ENCODE data around the gene SYNE2. TPM values are rescaled to one million over a fixed set of nuclear protein-coding genes. Genes with fewer than 3 reads are reported as not detected.
"Not testable (repeated sequence)": the region's sequence is repeated elsewhere in the genome, so short reads cannot be mapped to it uniquely, and the experiment has no call there.

SYNE2 gene
- total RNA-seq, 4 donors from 2014 or later = 101 to 162 (median 114) TPM

- Histone ChIP-seq H3K4me1 (no peaks in the 10 kb centered on the region), H3K36me3 (no peaks in the 10 kb centered on the region), H3K9me3 (no peaks in the 10 kb centered on the region), H3K4me3 (no peak overlapping the region), H3K27ac (no peak overlapping the region), H3K27me3 (no peaks in the 10 kb centered on the region)
- intact Hi-C loops (cut with DNase I; ENCODE audit: low total_unique reads) = no loop called here
- DNase-seq = no peak
- TF ChIP-seq CTCF (IDR thresholded peaks at IDR 0.05) (no peak), POLR2A (IDR thresholded peaks at IDR 0.05) (no peak)
Observed at GRCh38 chr14:64112867-64113678, 260.3 kb downstream of the SYNE2 start.

GRCh38 chr14:64114166-64114565, 261.4 kb downstream of the SYNE2 start:
- H3K9me3 ChIP-seq = no peaks in the 10 kb centered on the region
- no peaks in the 10 kb centered on the region for H3K4me1 ChIP-seq
- TF ChIP-seq CTCF (IDR thresholded peaks at IDR 0.05) (no peak), POLR2A (IDR thresholded peaks at IDR 0.05) (no peak)
- no peak overlapping the region for H3K27ac ChIP-seq
- intact Hi-C loops (cut with DNase I; ENCODE audit: low total_unique reads) = no loop called here
- H3K36me3 ChIP-seq = no peaks in the 10 kb centered on the region
- H3K27me3 ChIP-seq = no peaks in the 10 kb centered on the region
- DNase-seq = no peak
- H3K4me3 ChIP-seq = no peak overlapping the region

- no peak overlapping the region for H3K4me3 ChIP-seq
- H3K36me3 ChIP-seq = no peaks in the 10 kb centered on the region
- H3K4me1 ChIP-seq = no peaks in the 10 kb centered on the region
- H3K27me3 ChIP-seq = no peaks in the 10 kb centered on the region
- intact Hi-C loops (cut with DNase I; ENCODE audit: low total_unique reads) = no loop called here
- TF ChIP-seq POLR2A (IDR thresholded peaks at IDR 0.05) = no peak
- no peak for TF ChIP-seq CTCF (IDR thresholded peaks at IDR 0.05)
- H3K27ac ChIP-seq = no peak overlapping the region
- DNase-seq = no peak
- H3K9me3 ChIP-seq = no peaks in the 10 kb centered on the region
Observed at GRCh38 chr14:64114796-64115195, 262.0 kb downstream of the SYNE2 start.

GRCh38 chr14:64115401-64115800, 262.6 kb downstream of the SYNE2 start:
- Histone ChIP-seq H3K27ac (no peak overlapping the region), H3K4me3 (no peak overlapping the region), H3K36me3 (no peaks in the 10 kb centered on the region), H3K4me1 (no peaks in the 10 kb centered on the region), H3K27me3 (no peaks in the 10 kb centered on the region), H3K9me3 (no peaks in the 10 kb centered on the region)
- no peak for TF ChIP-seq POLR2A (IDR thresholded peaks at IDR 0.05)
- TF ChIP-seq CTCF (IDR thresholded peaks at IDR 0.05) = no peak
- DNase-seq = no peak
- intact Hi-C loops (cut with DNase I; ENCODE audit: low total_unique reads) = no loop called here

GRCh38 chr14:64117671-64118402, 265.0 kb downstream of the SYNE2 start:
- TF ChIP-seq POLR2A (IDR thresholded peaks at IDR 0.05) = no peak
- no peak for TF ChIP-seq CTCF (IDR thresholded peaks at IDR 0.05)
- Histone ChIP-seq H3K27ac (no peak overlapping the region), H3K4me1 (no peaks in the 10 kb centered on the region), H3K36me3 (no peaks in the 10 kb centered on the region), H3K4me3 (no peak overlapping the region), H3K9me3 (no peaks in the 10 kb centered on the region), H3K27me3 (no peaks in the 10 kb centered on the region)
- no peak for DNase-seq
- intact Hi-C loops (cut with DNase I; ENCODE audit: low total_unique reads) = no loop called here

GRCh38 chr14:64118403-64118742, 265.6 kb downstream of the SYNE2 start:
- H3K36me3 ChIP-seq; H3K4me1 ChIP-seq; H3K4me3 ChIP-seq; H3K9me3 ChIP-seq; DNase-seq; H3K27ac ChIP-seq; H3K27me3 ChIP-seq; intact Hi-C loops (cut with DNase I; ENCODE audit: low total_unique reads): not testable (repeated sequence)
